Body of pancreas (tissue), 4 donors: ENCODE data around the gene ZNF346. TPM values are rescaled to one million over a fixed set of nuclear protein-coding genes. Genes with fewer than 3 reads are reported as not detected.
"Not testable (repeated sequence)": the region's sequence is repeated elsewhere in the genome, so short reads cannot be mapped to it uniquely, and the experiment has no call there.

ENCODE experiments used
- ATAC-seq: fragments of 150-250 bp; one replicate; pipeline ENCODE4 v1.9.1; 2016
- DNase-seq, 4 donors: peaks; one replicate each; pipeline ENCODE4 v3.0.0-alpha.2; 2019
- H3K27ac ChIP-seq, 4 donors: fragments of 200-600 bp; sonication (generic); 1 replicate in 3 of 4; 2 replicates in 1 of 4; pipeline versions ENCODE4 v1.5.1 to v1.6.1; 2016 to 2019; ENCODE audit warnings: mild to moderate bottlenecking in 1 of 4, mixed read lengths in 1 of 4, moderate library complexity in 1 of 4
- H3K27me3 ChIP-seq, 2 donors: fragments of 200-600 bp; sonication (generic); one replicate each; pipeline ENCODE4 v1.6.0; 2016; ENCODE audit warnings: mild to moderate bottlenecking in 1 of 2
- H3K36me3 ChIP-seq, 2 donors: fragments of 200-600 bp; sonication (generic); replicated peaks in 1 of 2; 2 replicates each; pipeline ENCODE4 v1.5.1; 2016; ENCODE audit warnings: low read depth in 2 of 2; ENCODE audit not compliant: insufficient read depth in 1 of 2
- H3K4me1 ChIP-seq: fragments of 200-600 bp; sonication (generic); one replicate; pipeline ENCODE4 v1.6.0; 2016
- H3K4me3 ChIP-seq, 2 donors: fragments of 200-600 bp; sonication (generic); 1 replicate in 1 of 2; 2 replicates in 1 of 2; pipeline ENCODE4 v1.5.1; 2016 to 2019
- H3K9me3 ChIP-seq, 3 donors: fragments of 200-600 bp; sonication (generic); 1 replicate in 2 of 3; 2 replicates in 1 of 3; pipeline ENCODE4 v1.5.1; 2016
- CTCF ChIP-seq, 7 experiments: fragments of 450-650 bp in 4 of 7; fragments of 200-600 bp in 3 of 7; sonication (generic) in 3 of 7; IDR thresholded peaks; one replicate each; pipeline ENCODE4 v1.5.1; 2016 to 2019; ENCODE audit warnings: antibody characterized with exemption in 7 of 7
- POLR2A ChIP-seq, 3 donors: fragments of 450-650 bp; IDR thresholded peaks; one replicate each; pipeline ENCODE4 v1.6.1; 2016; ENCODE audit warnings: antibody characterized with exemption in 3 of 3, mild to moderate bottlenecking in 2 of 3
- WGBS, 2 donors: methylation state at CpG; one replicate each; pipeline ENCODE4 v1.1.5; 2017; 5-methylcytosine and 5-hydroxymethylcytosine counted together
- intact Hi-C: fragments of 100-400 bp; cut with DNase I; formaldehyde crosslinking; loops from one replicate; pipeline ENCODE4 v1.15.1; 2023
- total RNA-seq, 2 donors: library from RNA; depleted of rRNA; stranded (reverse); fragments of >200 nt; gene quantifications; one replicate each; pipeline ENCODE4 v1.1.0, GENCODE V29; 2016

Gene ZNF346
- total RNA-seq, 2 donors from 2014 or later, result 13.5 to 14.5 TPM

- ATAC-seq (no peak), DNase-seq (peak in 2 of 4 donors; percentile 19 to 27)
- Histone ChIP-seq H3K4me1 (peaks cover 7% of the 10 kb centered on the region), H3K36me3 (no peaks in the 10 kb centered on the region), H3K9me3 (no peaks in the 10 kb centered on the region), H3K4me3 (no peak overlapping the region), H3K27ac (peak overlapping the region in 1 of 4 donors; percentile 31), H3K27me3 (no peaks in the 10 kb centered on the region)
- intact Hi-C loops, result no loop called here
- TF ChIP-seq POLR2A (IDR thresholded peaks at IDR 0.05) (no peak), CTCF (IDR thresholded peaks at IDR 0.05) (no peak)
- 82 to 92% methylated on average over 6 of the region's 6 CpGs for WGBS, 2 donors
Observed at GRCh38 chr5:177043114-177043513, 20.6 kb downstream of the ZNF346 start.

- H3K9me3 ChIP-seq, result no peaks in the 10 kb centered on the region
- H3K4me1 ChIP-seq, result peaks cover 7% of the 10 kb centered on the region
- DNase-seq (no peak), ATAC-seq (no peak)
- intact Hi-C loops, result no loop called here
- no peaks in the 10 kb centered on the region for H3K36me3 ChIP-seq
- TF ChIP-seq POLR2A (IDR thresholded peaks at IDR 0.05) (no peak), CTCF (IDR thresholded peaks at IDR 0.05) (no peak)
- H3K4me3 ChIP-seq, result no peak overlapping the region
- H3K27me3 ChIP-seq, result no peaks in the 10 kb centered on the region
- WGBS, 2 donors, result 72 to 76% methylated on average over 1 of the region's 1 CpG
- no peak overlapping the region for H3K27ac ChIP-seq
Observed at GRCh38 chr5:177043958-177044357, 21.5 kb downstream of the ZNF346 start.

GRCh38 chr5:177044641-177045040, 22.1 kb downstream of the ZNF346 start:
- Histone ChIP-seq H3K4me3 (no peak overlapping the region), H3K9me3 (no peaks in the 10 kb centered on the region), H3K27me3 (no peaks in the 10 kb centered on the region), H3K36me3 (no peaks in the 10 kb centered on the region), H3K4me1 (peaks cover 7% of the 10 kb centered on the region), H3K27ac (no peak overlapping the region)
- DNase-seq, result no peak
- ATAC-seq, result no peak
- 86 to 95% methylated on average over 1 of the region's 1 CpG for WGBS, 2 donors
- TF ChIP-seq CTCF (IDR thresholded peaks at IDR 0.05), result no peak
- no peak for TF ChIP-seq POLR2A (IDR thresholded peaks at IDR 0.05)
- intact Hi-C loops, result no loop called here

DNA sequence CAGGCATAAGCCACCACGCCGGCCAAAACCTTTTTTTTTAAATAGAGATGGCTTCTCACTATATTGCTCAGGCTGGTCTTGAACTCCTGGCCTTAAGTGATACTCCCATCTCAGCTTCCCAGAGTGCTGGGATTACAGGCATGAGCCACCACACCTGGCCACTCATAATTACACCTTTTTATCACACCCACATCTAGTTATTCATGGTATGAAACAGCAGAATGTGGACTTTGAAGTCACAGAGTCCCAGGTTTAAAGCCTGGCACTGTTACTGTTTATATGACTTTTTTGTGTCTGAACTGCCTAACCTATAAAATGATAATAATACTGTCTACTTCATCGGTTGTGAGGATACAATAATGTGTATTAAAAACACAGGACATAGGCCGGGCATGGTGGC, 23.1 kb downstream of the ZNF346 start:
- H3K4me3 ChIP-seq, result no peak overlapping the region
- no peak for DNase-seq
- peaks cover 7% of the 10 kb centered on the region for H3K4me1 ChIP-seq
- TF ChIP-seq CTCF (IDR thresholded peaks at IDR 0.05), result no peak
- TF ChIP-seq POLR2A (IDR thresholded peaks at IDR 0.05), result no peak
- no peak overlapping the region for H3K27ac ChIP-seq
- no peak for ATAC-seq
- no peaks in the 10 kb centered on the region for H3K27me3 ChIP-seq
- intact Hi-C loops, result no loop called here
- H3K9me3 ChIP-seq, result no peaks in the 10 kb centered on the region
- 95 to 98% methylated on average over 4 of the region's 4 CpGs for WGBS, 2 donors
- no peaks in the 10 kb centered on the region for H3K36me3 ChIP-seq

DNA sequence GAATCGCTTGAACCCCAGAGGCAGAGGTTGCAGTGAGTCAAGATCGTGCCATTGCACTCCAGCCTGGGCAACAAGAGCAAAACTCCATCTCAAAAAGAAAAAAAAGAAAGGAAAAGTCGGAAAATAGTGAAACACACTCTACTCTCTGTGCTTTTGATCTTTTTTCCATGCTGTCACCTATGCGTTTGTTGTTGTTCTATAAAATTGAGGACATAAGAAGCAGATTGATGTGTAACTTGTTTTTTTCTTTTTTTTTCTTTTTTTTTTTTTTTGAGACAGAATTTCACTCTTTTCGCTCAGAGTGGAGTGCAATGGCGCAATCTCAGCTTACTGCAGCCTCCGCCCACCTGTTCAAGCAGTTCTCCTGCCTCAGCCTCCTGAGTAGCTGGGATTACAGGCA, 26.0 kb downstream of the ZNF346 start:
- DNase-seq, H3K9me3 ChIP-seq, H3K4me3 ChIP-seq, intact Hi-C loops, H3K27ac ChIP-seq, H3K27me3 ChIP-seq, H3K36me3 ChIP-seq, H3K4me1 ChIP-seq, ATAC-seq: not testable (repeated sequence)
- WGBS, 2 donors, result 93 to 95% methylated on average over 7 of the region's 7 CpGs
